GM12873 (cell line): ENCODE data around the gene TMUB1.
A peak's percentile ranks its signal among the peaks of the same experiment; 100 is the strongest.

ENCODE experiments used
- TF ChIP-seq, protein P1 (sequence below): IDR thresholded peaks from 2 replicates; pipeline ENCODE4 v1.5.1; 2012; ENCODE audit warnings: low read depth, mild to moderate bottlenecking, moderate library complexity, low read length, control low read depth; ENCODE audit not compliant: insufficient read depth; ENCODE audit errors: missing control alignments

TMUB1 gene

GRCh38 chr7:151079199-151079910 is 3.9 kb downstream of the TMUB1 start:
- TF ChIP-seq, protein P1, sequence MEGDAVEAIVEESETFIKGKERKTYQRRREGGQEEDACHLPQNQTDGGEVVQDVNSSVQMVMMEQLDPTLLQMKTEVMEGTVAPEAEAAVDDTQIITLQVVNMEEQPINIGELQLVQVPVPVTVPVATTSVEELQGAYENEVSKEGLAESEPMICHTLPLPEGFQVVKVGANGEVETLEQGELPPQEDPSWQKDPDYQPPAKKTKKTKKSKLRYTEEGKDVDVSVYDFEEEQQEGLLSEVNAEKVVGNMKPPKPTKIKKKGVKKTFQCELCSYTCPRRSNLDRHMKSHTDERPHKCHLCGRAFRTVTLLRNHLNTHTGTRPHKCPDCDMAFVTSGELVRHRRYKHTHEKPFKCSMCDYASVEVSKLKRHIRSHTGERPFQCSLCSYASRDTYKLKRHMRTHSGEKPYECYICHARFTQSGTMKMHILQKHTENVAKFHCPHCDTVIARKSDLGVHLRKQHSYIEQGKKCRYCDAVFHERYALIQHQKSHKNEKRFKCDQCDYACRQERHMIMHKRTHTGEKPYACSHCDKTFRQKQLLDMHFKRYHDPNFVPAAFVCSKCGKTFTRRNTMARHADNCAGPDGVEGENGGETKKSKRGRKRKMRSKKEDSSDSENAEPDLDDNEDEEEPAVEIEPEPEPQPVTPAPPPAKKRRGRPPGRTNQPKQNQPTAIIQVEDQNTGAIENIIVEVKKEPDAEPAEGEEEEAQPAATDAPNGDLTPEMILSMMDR = no peak

DNA sequence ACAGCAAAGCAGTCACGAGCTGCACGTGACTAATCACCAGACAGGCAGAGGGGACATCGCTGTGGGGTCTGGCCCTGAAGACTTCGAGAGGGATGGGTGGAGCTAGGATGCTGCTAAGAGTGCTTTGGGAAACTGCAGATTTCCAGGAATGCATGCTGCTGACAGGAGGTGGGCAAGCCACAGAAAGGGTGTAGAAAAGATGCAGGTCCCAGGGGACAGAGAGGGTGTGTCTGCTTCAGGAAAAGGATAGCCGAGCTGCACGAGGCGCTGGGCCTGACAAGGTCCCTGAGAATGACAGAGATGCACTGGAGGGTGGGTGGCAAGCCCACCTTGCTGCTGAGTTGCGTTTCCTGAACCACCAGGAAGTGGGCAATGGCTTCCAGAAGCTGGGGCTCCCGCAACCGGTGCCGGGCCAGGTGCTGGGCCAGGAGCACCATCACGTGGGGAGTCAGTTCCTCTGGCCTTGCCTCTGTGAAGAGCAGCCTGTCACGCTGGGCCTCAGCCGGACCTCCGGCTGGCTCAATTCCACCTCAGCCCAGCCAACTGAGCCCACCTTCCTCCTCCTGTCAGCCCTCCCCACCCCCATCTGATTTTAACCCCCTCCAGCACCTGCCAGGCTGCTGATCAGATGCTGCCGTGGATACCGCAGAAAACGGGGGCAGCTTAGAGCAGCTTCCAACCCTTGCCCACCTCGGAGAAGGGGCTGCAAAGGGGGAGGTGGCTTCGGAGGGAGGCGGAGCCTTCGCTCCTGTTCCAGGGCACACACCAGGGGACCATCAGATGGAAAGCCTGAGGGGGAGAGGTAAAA is 4.9 kb downstream of the TMUB1 start:
- TF ChIP-seq, protein P1 = no peak

DNA sequence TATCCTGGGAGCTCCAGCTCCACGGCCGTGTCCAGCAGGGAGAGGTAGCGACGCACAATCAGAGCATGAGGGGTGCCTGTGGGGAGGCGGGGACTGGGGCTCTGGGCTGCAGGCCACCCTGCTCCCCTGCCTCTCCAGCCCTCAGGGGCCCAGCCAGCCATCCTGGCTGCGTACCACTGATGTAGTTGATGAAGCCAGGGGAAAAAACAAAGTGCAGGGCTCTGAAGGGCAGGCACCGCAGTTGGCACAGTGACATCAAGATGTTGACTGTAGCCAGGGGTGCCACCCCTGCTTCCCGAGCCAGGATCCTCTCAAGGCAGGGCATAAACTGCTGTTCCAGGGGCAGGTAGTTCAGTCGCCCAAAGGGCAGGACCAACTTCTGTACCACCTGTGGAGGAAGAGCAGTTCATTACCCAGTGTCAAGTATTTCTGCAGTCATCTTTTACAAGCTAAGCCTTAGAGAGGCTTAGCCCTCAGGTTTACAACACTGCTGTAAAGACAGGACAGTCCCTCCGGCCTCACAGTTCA is 5.5 kb downstream of the TMUB1 start:
- TF ChIP-seq, protein P1 = no peak

DNA sequence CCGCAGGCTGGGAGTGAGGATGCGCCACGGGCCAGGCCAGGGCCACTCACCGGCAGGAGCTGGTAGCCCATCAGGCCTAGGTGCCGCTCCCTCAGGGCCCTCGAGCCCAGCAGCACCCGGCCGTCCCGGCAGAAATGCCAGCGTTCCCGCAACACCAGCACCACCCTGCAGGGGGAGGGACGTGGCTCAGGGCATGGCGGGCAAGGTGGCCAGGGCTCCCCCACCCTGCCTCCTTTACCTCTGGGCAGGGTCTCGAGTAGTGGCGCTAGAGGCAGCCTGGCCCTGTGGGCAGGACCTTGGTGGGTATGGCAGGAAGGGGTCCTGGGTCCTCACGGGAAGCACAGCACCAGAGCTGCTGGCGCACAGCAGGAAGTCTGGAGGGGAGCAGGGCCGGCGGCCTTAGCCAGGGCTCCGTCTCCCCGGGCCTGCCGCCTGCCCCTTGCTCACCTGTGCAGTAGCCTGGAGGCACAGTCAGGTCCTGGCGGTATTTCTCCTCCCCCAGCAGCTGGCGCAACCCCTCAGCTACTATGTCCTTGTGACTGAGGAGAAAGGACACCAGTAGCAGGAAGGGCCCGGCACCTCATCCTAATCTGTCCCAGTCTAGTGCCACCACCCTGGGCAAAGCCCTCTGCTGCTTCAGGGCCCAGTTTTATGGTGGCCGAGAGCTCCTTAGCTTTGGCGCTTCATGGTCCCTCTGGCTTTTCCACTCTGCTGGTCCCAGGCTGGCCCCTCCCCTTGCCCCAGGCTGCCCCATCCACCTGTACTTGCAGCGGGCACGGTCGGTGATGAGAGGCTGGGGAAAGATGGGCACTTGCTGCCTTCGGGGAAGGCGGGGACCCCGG is 6.2 kb downstream of the TMUB1 start:
- TF ChIP-seq, protein P1 = peak; percentile 50

GRCh38 chr7:151075978-151076426 is 7.3 kb downstream of the TMUB1 start:
- TF ChIP-seq, protein P1 = no peak

GRCh38 chr7:151075662-151075971 is 7.7 kb downstream of the TMUB1 start:
- TF ChIP-seq, protein P1 = no peak
